Measurements from ENCODE around the gene DDX39A. TPM values are rescaled to one million over a fixed set of nuclear protein-coding genes. Genes with fewer than 3 reads are reported as not detected.
A peak's percentile ranks its signal among the peaks of the same experiment; 100 is the strongest.
"Not testable (repeated sequence)": the region's sequence is repeated elsewhere in the genome, so short reads cannot be mapped to it uniquely, and the experiment has no call there.

Gene DDX39A
- total RNA-seq, 1 donor from 2014 or later: 29.8 TPM

DNA sequence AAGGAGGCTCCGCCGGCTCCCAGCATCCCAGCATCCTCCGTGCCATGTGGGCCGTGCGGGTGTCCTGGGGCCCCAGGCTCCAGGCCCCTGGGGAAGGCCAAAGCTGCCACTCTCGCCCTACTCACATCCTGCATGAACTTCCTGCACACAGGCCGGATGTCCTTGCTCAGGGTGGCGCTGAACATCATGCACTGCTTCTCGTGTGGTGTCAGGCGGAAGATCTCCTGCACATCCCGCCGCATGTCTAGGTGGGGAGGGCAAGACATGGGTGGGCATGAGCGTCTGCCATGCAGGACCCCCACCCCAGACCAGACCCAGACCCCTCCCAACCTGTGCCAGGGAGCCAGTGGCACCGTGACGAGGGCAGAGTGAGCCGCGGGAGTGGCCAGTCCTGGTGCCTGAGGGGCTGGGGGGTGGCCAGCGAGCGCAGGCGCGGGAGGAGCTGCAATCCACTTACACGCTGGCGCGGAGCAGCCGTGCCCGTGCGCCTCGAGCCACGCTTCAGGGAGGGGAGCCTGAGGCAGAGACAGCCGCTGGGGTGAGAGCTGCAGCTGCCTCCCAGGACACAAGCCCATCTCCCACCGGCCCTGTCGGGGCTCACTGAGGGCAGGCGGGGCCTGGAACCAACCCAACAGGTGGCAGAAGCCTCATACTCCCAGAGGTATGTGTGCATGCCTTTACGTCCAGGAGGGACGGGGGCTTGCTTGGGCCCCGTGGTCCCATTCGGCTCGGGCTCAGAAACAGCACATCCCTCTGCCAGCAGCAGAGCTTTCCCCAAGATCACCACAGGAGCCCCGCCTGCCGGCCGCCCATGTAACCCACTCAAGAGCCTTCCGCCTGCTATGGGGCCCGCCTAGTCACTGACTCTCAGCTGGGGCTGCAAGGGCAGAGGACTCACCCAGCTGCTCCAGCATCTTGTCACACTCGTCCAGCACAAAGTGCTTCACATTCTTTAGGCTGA lies 8.8 kb downstream of the DDX39A start:
- FAIRE-seq: no peak

DNA sequence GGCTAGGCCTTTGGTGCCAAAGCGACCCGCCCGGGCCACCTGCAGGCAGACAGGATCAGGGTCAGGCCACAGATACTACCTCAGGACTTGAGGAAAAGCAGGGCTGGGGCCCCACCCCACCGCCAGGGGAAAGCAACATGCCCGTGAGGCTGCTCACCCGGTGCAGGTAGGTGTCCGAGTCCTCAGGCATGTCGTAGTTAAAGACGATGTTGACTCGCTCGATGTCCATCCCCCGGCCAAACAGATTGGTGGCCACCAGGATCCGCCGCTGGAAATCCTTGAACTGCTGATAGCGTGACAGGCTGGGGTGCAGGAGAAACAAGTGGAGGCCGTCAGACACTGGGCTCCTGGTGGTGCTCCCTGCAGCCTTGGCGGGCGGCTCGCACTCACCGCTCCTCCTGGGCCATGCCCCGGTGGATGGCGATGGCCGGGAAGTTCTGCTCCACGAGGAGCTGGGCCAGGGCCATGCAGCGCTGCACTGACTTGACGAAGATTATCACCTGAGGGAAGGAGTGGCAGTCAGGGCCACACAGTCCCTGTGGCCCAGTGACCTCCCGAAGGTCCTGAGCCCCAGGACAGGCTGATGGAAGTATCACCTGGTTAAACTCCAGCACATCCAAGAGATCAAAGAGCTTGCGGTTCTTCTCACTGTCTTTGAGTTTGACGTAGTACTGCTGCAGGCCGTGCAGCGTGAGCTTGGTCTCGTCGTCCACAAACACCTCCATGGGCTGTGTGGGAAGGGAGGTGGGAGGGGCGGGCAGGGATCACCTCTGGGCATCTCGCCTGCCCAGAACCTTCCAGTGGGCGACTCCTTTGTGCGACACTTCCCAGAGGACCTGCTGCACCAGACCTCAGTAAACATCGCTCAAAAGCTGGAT lies 9.8 kb downstream of the DDX39A start:
- no peak for FAIRE-seq

More for the DNA sequence above, 8.8 kb downstream of the DDX39A start:
- DNase-seq (ENCODE audit: low spot score in 2 of 2): no peak

GRCh38 chr19:14408491-14409145 lies 10.5 kb downstream of the DDX39A start:
- FAIRE-seq (no peak), DNase-seq (ENCODE audit: low spot score in 2 of 2) (no peak)

More for the DNA sequence above, 9.8 kb downstream of the DDX39A start:
- DNase-seq (ENCODE audit: low spot score in 2 of 2): peak in 1 of 2 donors; percentile 18

DNA sequence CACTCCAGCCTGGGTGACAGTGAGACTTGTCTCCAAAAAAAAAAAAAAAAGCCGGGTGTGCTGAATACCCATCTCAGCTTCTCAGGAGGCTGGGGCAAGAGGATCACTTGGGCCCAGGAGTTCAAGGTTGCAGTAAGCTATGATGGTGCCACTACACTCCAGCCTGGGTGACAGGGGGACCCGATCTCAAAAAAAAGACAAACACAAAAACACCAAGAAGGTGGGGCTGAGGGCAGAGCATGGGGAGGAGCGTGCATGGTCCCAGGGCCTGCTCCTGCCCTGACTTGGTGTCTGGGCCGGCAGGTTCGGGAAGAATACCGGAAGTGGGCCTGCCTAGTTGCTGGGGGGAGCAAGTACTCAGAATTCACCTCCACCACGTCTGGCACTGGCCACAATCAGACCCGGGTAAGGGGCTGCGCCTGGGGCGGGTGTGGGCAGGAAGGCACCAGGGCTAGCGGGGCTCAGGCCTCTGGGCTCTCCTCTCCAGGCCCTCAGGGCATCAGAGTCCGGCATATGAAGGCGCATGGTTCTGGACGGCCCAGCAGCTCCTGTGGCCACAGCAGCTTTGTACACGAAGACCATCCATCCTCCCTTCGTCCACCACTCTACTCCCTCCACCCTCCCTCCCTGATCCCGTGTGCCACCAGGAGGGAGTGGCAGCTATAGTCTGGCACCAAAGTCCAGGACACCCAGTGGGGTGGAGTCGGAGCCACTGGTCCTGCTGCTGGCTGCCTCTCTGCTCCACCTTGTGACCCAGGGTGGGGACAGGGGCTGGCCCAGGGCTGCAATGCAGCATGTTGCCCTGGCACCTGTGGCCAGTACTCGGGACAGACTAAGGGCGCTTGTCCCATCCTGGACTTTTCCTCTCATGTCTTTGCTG lies 11.3 kb downstream of the DDX39A start:
- no peak for FAIRE-seq
- DNase-seq (ENCODE audit: low spot score in 2 of 2): peak in 1 of 2 donors; percentile 25

DNA sequence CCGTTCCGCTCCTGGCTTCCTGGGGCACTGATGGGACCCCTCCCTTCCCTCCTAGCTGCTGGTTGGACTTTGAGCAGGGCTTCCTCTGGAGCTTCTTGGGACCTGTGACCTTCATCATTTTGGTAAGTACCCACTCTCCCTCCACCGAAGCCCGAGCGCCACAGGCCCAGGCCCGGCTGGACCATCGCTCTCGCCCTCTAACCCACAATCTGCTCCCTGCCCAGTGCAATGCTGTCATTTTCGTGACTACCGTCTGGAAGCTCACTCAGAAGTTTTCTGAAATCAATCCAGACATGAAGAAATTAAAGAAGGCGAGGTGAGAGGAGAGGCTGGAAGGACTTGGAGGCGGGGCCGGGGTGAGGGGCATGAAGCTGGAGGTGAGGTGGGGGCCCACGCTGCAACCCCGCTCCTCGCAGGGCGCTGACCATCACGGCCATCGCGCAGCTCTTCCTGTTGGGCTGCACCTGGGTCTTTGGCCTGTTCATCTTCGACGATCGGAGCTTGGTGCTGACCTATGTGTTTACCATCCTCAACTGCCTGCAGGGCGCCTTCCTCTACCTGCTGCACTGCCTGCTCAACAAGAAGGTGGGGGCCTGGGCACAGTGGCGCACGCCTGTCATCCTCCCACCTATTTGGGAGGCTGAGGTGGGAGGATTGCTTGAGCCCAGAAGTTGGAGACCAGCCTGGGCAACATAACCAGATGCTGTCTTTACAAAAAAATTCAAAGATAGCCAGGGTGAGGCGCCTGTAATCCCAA lies 12.3 kb downstream of the DDX39A start:
- DNase-seq (ENCODE audit: low spot score in 2 of 2) (peak in 1 of 2 donors; percentile 29), FAIRE-seq (no peak)

- FAIRE-seq (no peak), DNase-seq (ENCODE audit: low spot score in 2 of 2) (peak; percentile 95 to 100)
Observed at GRCh38 chr19:14405758-14406644, 13.1 kb downstream of the DDX39A start.

DNA sequence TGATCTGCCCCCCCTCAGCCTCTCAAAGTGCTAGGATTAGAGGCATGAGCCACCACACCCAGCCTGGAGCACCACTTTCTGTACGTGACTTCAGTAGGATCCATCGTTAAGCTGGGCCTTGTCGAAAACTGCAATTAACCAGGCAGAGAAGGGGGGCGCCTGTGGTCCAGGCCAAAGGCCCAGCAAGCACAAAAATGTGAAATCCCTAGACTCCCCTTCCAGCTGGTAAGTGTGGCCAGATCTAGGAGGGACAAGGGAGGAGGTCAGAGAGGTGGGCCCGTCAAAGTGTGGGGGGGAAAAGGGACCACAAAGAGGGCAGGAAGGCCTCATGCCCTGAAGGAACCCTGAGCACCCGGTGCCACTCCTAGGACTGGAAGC lies 13.8 kb downstream of the DDX39A start:
- no peak for DNase-seq (ENCODE audit: low spot score in 2 of 2)
- no peak for FAIRE-seq

- DNase-seq (ENCODE audit: low spot score in 2 of 2) (no peak), FAIRE-seq (no peak)
Observed at GRCh38 chr19:14404312-14404711, 14.8 kb downstream of the DDX39A start.

DNA sequence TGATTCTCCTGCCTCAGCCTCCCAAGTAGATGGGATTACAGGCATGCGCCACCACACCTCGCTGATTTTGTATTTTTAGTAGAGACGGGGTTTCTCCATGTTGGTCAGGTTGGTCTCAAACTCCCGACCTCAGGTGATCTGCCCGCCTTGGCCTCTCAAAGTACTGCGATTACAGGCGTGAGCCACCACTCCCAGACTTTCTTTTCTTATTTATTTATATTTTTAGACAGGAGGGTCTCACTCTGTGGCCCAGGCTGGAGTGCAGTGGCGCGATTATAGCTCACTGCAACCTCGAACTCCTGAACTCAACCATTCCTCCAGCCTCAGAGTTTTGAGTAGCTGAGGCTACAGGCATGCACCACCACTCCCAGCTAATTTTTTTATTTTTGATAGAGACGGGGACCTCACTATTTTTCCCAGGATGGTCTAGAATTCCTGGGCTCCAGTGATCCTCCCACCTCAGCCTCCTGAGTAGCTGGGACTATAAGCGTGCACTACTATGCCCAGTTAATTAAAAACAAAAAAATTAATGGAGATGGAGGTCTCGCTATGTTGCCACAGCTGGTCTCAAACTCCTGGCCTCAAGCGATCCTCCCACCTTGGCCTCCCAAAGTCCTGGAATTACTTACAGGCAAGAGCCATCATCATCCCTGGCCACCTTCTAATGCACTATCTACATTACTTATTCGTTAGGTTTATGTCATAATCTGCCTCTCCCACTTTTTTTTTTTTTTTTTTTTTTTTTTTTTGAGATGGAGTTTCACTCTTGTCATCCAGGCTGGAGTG lies 15.8 kb downstream of the DDX39A start:
- not testable (repeated sequence) for DNase-seq (ENCODE audit: low spot score in 2 of 2); FAIRE-seq

GRCh38 chr19:14402332-14403144 lies 16.6 kb downstream of the DDX39A start:
- FAIRE-seq (no peak), DNase-seq (ENCODE audit: low spot score in 2 of 2) (no peak)

GRCh38 chr19:14401468-14402195 lies 17.5 kb downstream of the DDX39A start:
- no peak for DNase-seq (ENCODE audit: low spot score in 2 of 2)

DNA sequence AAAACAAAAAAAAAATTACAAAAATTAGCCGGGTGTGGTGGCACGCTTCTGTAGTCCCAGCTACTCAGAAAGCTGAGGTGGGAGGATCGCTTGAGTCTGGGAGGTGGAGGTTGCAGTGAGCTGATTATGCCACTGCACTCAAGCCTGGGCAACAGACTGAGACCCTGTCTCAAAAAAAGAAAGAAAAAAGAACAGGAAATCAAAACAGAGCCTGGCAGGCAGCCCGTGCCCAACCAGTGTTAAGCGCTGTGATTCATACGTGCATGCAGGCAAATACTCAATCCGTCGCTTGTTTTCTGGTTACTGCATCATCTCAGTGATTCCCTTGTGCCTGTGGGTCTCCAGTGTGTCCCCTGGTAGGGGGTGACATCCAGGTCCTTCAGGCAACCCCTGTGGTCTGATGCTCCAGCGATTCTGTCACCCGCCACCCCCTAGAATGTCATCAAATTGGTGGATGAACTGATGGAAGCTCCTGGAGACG lies 18.1 kb downstream of the DDX39A start:
- DNase-seq (ENCODE audit: low spot score in 2 of 2): no peak
- no peak for FAIRE-seq

More at GRCh38 chr19:14401468-14402195, 17.5 kb downstream of the DDX39A start:
- no peak for FAIRE-seq

DNA sequence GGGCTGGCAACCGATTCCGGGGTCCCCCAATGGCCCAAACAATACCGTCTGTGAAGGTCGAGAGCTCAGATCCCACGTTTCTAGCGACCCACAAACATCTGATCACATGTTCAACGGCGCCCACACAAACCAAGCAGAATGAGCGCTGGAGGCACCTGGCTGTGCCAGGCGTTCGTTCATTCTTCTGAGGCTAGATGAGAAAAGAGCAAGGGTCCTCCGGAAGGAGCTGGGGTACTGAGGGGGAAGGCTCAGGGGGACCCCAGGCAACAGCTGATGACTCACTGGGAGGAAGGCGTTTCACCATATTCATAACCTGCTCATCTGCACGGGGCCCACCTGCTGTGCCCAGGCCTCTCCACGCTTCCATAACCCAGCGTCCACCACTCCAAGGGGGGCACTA lies 22.0 kb downstream of the DDX39A start:
- not testable (repeated sequence) for DNase-seq (ENCODE audit: low spot score in 2 of 2); FAIRE-seq

DNA sequence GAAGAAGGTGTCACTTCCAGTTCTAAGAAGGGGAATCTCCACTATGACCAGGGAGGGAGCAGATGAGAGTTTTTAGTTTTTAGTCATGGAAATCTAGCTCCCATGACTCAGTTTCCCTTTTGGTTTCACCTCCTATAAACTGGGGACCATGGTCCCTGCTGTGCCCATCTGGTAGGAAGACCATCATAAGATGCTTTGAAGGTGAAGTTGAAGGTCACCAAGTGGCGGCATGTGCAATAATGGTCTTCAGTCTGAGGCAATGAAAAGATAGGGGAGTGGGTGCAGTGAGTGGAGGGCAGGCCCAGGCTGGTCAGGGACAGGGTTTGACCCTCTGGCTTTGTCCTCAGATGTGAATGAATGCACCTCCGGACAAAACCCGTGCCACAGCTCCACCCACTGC lies 22.4 kb downstream of the DDX39A start:
- DNase-seq (ENCODE audit: low spot score in 2 of 2); FAIRE-seq: not testable (repeated sequence)

- DNase-seq (ENCODE audit: low spot score in 2 of 2): no peak
- no peak for FAIRE-seq
Observed at GRCh38 chr19:14395710-14396336, 23.3 kb downstream of the DDX39A start.

Data from frontal cortex (tissue), 4 donors.